HG03103 (cell line): ENCODE results near the gene ALDH1A2.
"Not testable (repeated sequence)": the region's sequence is repeated elsewhere in the genome, so short reads cannot be mapped to it uniquely, and the experiment has no call there.

ENCODE experiments used
- ATAC-seq: cut with Tn5 transposase; IDR thresholded peaks from one replicate; pipeline ENCODE4 v1.9.1; 2021; ENCODE audit warnings: low read depth; ENCODE audit not compliant: unreplicated experiment

ALDH1A2 gene

DNA sequence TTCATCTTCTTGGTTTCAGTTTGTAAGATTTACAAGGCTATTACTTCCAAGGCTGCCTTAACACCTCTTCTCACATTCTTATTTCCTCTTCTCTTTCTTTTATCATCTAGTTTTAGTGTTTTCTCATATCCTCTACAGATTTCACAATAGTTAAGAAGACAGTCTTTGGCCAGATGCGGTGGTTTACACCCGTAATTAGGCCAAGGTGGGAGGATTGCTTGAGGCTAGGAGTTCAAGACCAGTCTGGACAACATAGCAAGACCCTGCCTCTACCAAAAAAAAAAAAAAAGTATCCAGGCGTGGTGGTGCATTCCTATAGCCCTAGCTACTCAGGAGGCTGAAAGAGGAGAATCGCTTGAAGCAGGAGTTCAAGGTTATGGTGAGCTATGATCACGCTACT, 3.5 kb upstream of the ALDH1A2 start:
- no peak for ATAC-seq

DNA sequence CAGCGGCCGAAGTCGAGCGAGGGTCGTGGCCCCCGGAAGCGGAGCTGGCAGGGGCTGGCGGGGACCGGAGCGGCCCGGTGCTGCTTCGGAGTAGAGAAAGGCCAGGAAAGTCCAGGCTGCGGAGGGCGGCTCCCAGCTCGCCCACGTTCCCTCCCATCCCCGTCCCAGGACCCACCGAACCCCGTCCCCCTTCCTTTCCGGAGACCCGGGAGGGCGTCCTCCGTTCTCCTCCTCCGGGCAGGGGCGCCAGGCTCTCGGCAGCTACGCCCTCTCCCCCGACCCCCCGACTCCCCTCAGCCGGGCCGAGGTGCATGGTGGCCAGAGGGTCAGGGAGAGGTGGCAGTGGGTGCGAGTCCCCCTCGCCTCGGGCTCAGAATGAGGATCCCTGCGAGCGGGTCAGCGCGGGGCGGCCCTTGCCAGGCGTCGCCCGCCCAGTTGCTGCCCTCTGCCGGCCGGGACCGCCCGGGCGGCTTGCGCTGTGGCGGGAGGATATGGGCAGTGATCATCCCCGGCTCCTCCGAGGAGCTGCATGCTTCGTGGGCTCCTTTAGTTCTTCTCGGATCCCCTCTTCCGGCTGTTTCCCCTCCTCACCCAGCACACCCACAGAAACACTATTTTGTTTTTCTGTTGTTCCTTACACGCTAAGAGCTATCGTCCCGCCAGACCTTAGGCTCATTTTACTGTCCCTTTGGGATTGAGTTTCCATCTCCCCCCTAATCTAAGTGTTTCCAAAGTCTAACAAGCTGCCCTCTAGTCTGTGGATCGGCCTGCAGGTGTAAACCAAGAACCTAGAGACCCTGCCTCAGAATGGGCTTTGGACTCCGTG, 744 bp upstream of the ALDH1A2 start:
- no peak for ATAC-seq

DNA sequence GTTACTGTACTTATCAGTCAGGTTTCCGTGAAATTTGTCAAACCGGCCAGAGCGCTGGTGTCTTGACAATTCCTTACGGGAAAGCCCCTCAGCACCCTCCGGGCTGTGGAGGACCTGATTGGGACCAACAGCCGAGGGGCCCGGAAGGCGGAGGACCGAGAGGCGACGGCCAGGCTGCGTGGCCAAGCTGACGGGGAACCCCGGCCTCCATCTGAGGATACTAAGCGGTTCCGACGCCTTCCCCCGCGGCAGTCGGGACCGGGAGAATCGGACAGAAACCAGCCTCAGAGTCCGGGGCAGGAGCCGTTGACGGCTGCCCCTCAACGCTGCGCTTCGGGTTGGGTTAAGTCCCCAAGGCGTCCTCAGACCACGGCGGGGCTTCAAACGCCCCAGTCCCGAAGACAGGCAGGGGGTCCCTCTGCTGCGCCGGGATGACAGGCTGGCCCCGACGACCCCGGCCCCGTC, 499 bp downstream of the ALDH1A2 start:
- no peak for ATAC-seq

DNA sequence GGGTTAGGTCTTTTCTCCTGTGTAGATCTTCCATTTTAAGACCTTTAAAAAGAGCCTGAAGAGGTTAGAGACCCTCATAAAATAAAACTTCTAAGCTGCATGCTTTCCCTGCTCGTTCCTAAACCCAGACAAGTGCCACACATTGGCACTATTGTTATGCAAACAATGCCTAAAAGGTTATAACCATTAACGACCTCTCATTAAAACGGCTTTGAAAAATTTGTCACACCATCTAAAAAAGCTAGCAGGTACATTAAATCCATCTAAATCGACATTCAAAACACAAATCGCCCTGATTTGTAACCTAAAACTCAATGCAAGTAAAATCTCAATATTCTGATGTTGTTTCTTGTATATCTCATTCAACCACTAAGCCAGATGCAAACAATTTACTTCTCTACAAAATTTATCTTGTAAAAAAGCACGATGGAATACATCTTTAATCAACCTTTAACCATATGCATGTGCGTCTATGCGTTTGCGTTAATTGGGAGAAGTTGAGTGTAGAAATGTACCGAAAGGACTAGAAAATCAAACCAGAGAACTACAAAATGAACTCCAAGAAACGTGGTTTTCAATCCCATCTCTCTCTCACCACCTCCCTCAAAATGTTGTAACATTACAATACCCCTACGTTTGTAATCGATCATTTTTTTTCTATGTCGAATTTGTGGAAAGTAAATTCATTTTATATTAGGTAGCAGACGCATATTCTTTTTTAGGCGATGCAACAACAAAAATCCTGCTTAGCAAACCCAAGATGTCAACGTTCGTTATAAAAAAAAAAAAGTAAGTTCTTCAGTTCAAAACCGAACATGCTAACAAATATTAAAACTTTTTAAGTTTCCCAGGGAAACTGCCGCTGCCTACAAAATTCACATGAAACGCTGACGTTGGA, 1.2 kb downstream of the ALDH1A2 start:
- no peak for ATAC-seq

DNA sequence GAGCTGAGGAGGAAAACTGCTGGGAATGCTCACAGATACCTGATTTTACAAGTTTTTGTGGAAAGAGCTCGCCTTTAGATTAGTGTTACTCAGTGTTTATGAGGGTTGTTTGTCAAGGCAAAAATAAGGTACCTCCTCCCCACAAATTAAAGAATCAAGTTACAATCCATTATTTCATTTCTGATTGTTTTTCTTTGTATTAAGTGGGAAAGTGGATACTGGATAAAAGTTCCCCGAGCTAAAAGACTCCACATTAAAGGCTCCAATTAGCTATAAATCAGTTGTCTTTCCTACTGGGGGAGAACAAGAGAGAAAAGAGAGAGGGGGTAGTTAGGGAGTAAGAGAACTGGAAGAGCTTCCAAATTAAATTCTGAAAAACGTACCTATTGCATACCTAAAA, 1.9 kb downstream of the ALDH1A2 start:
- no peak for ATAC-seq

DNA sequence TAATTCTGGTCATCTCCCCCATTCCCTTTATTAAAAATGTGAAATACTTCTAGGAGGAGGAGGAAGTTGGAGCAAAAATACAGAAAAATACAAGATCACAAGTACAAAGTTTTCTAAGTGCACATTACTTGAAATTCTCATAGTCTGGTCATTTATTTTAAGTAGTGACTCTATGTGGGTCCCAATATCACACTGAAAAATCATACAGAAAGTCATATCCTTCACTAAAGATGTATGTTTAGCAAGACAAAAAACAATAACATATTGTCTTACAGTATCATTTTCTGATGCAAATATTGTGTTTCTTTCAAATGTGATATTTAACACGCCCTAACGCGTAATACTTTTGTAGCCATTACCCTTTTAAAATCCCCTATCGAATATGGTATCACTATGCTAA, 2.5 kb downstream of the ALDH1A2 start:
- ATAC-seq = no peak

DNA sequence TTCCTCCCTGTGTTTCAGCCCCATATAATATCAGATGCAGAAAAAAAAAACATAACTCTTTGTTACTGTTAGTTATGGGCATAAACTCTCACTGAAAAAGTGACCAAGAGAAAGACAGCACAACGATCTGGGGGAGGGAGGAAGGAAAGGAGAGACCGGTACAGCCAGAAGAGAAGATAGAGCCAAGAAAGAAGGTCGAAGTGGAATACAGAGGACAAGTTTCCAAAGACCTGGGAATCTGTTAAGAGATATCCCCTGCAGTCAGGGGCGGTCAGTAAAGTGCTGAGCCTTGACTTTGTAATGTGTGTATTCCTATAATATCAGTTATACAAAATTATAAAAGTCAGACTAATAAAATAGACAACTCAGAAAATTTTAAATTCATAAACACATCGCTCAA, 3.3 kb downstream of the ALDH1A2 start:
- no peak for ATAC-seq

DNA sequence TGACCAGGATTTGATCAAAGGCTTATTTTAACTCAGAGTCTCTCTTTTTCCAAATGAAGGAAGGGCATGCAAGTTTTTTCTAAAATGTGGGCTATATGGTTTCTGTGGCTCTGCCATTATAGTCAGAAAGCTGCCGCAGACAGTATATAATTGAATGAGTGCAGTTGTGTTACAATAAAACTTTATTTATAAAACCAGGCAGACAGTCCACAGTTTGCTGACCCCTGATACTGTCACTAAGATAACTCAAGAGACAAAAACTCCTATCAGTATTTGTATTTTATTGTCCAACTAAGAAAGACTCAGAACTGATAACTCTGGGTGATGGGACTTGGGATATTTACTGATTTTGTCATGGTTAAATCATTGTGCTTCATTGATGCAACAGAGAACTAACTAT, 4.9 kb downstream of the ALDH1A2 start:
- ATAC-seq = no peak

DNA sequence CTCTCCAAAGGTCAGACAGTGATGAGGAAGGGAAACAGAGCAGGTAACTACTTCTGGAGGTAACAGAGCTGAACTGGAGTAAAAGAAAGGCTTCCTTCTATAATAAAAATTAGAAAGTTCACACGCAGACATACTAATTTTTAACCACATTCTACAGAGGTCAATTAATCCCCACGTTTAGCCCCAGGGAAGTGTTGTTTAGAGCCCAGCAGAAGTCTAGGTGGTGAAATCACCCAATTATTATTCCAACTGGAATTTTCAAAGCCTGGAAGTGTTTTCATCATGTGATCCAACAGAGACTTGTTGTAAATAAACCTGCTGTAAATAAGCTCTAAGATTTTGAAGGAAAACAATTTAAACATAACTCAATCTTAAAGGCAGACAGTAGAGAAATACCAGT, 6.8 kb downstream of the ALDH1A2 start:
- no peak for ATAC-seq

DNA sequence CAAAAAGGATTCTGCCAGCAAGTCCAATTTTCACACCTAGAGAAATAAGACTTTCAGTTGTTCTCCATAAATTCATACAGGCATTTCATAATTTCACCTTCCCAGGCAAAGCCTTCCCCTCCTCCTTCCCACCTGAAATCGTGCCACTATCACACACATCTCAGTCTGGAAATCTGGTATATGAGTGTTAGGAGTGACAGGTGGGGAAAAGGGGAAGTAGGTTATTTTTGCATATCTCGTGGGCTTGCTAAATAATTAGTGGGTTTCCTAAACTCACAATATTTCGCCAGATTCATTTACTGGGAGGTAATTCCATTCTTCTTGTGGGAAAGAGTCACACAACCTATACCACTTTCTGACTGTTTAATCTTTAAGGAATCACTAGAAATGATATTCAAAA, 7.4 kb downstream of the ALDH1A2 start:
- ATAC-seq = no peak

DNA sequence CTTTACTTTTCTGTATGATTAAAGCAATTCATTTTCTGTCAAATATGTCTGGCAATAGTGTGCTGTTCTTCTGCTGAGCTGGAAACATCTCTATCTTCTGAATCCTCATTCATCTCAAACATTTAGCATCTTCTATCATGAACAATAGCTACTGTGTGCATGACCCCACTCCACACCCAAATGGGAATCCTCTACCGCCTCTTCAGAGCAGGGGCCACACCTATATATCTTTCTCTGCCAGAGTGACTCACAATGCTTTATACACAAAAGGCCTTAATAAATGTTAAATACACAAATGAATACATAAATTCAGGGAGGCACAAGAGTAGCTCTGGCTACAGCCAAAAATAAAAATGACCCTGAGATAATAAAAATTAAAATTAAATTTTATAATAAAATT, 8.0 kb downstream of the ALDH1A2 start:
- no peak for ATAC-seq

DNA sequence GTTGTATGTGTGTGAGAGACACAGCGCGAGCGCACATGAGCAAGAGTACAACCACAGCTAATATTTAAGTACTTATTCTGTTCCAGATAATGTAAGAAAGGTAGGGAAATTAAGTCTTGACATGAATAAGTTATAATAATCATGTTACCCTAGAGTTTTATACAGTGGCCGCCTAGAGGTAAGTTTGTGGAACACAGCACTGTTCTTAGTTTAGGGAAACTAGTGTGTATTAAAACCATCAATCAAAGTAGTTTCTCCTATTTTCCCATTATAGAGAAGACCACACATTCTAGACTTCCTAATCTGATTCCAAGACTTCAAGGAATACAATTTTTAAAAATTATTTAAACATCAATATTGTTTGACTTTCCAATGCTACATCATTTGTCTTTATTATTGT, 9.5 kb downstream of the ALDH1A2 start:
- ATAC-seq = no peak

DNA sequence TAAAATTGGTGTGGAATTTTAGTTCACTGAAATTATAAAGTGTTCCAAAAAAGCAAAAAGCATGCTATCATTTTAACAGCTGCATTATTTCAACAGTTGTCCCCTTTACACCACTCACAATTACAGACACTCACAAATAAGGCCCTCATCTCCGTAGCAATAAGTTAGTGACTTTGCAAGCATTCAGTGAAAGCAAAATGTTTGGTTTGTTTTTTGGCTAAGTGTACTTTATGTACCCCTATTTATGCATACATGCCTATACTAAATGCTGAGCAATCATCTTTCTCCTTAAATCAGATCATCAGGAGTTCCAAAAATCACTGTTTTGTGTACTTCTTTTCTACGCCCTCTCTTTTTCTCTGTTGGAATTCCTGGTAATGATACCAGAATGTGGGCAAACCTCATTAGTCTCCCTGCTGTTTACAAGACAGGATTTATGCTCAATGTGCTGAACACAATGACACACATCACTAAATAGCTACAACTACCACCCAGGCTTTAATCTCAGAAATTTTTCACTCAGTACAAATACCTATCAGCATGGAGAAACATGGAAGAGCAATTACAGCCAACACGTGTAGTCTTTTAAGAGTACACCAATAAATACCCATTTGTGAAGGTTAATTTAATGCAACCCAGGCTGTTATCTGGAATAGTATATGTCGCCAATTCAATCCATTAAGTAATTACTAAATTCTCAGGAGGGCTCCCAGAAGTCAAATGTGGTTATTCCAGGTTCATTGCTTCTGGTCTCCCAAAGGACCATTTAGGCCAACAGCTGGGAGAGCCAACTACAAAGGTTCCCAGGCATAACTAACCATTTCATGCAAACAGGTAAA, 12.0 kb downstream of the ALDH1A2 start:
- no peak for ATAC-seq

DNA sequence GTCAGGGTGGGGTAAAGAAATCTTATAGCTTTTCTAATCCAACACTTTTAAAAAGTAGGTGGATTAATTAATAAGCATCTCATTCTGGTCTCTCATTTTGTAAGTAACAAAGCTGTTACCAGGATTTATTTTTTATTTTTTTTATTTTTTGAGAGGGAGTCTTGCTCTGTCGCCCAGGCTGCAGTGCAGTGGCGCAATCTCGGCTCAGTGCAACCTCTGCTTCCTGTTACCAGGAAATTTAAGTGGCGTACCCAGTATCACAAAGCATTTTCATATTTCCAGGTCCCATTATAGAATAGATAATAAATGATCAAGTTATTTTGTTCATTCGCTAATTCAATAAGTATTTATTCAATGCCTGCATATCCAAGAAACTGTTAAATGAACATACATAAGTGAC, 13.2 kb downstream of the ALDH1A2 start:
- ATAC-seq = no peak

DNA sequence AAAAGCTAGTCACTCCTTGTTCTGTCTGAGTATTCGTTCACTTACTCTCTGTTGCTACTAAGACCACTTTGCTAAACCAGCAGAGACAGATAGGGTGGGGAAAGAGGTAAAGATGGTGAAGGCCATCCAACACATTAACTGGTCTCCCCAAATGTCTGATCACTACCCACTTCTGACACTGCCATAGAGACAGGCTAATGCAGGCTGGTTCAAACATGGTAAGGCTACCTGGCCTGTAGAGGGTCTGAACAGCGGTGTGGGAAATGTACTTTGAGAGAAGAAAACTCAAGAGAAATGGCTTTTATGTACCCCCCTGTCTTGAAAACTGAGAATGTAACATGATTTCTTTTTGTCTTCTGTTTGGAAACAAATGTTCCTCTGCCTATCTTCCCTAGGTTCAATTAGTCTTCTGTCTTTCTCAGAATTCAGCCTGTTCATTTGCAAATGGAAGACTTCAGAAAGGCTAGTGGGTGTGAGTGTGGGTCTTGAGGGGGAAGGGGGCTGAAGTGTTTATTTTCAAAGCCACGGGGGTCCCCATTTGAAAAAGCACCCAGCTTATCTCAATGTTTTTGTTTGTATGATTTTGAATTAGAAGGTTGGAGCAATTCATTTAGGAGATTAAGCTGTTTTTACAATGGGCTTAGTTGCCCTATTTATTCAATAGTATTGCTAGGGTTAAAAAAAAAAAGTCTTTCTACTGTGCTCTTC, 15.8 kb downstream of the ALDH1A2 start:
- ATAC-seq = no peak

DNA sequence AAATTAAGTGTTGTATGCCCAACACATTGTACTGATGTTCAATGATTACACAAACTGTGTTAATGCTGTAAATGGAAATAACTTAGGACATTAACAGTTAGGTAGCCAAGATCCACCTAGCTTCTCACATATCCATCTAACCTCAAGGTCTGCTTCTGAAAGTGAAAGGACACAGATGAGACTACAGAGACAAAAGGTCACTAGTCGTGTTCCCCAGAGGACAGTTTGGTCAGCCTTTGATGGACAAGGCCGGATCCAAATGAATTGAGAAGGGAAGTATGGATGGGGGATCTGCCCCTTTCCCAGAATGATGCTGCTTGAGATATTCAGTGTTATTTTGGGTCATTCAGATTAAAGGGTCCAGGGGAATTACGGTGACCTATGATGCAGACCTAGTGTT, 17.2 kb downstream of the ALDH1A2 start:
- ATAC-seq = no peak

DNA sequence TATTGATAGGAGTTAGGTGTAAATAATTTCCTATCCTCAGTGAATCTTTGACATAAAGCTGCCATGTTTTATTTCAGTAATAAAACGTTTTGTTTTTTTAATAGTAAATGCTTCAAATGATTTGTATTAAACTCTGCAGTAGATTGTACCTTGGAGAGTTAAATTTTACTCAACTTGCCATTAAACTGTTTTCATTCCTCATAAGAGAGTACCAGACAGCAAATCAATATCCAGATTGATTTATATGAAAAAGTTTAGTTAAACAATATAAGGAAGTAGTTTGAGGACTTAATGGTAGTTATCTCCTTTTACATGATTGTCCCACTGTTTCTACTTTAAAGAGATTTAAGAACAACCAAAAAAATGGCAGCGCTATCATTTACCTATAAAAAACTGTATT, 18.4 kb downstream of the ALDH1A2 start:
- no peak for ATAC-seq

DNA sequence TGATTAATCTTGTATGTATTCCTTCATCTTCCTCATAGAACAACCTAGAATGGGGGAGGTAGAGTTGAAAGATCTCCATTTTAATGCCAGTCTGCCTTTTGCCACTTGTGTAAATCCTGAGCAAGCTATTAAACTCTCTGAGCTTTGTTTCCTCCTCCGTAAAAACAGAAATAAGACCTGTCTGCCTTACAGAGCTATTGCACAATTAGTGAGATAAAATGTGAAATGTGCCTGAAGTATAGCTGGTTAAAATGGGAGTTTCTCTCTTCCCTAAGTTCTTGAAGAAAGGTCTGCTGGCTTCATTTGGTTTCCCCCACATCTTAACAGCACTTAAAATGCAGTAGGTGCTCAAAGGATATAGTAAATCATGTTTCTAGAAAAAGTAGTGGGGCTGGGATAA, 19.0 kb downstream of the ALDH1A2 start:
- no peak for ATAC-seq

DNA sequence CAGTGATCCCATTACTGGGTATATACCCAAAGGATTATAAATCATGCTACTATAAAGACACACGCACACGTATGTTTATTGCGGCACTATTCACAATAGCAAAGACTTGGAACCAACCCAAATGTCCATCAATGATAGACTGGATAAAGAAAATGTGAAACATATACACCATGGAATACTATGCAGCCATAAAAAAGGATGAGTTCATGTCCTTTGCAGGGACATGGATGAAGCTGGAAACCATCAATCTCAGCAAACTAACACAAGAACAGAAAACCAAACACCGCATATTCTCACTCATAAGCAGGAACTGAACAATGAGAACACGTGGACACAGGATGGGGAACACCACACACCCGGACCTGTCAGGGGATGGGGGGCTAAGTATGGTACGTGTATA, 20.1 kb downstream of the ALDH1A2 start:
- ATAC-seq = not testable (repeated sequence)

DNA sequence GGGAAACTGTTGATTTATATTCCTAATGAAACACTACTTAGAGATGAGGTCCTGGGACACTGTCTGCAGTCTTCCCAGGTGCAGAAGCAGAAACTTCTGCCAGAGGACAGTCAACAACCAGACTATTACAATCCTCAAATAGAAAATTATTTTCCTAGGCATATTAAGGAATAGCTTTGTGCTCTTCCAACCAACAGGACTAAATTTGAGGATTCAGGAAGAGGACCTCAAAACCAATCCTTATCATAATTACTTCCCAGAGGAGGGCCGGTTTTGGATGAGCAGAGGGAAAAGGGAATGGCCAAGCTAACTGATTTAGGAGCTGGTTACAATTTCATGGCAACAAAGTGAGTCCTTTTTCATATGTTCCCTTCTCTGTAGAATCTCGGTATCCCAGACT, 21.0 kb downstream of the ALDH1A2 start:
- ATAC-seq = no peak
